ENCODE measurements around the gene MPZL3. TPM values are rescaled to one million over a fixed set of nuclear protein-coding genes. Genes with fewer than 3 reads are reported as not detected.

The MPZL3 gene
- total and polyA plus RNA-seq, 7 donors: 0.16 to 6.2 (median 0.55) TPM

DNA sequence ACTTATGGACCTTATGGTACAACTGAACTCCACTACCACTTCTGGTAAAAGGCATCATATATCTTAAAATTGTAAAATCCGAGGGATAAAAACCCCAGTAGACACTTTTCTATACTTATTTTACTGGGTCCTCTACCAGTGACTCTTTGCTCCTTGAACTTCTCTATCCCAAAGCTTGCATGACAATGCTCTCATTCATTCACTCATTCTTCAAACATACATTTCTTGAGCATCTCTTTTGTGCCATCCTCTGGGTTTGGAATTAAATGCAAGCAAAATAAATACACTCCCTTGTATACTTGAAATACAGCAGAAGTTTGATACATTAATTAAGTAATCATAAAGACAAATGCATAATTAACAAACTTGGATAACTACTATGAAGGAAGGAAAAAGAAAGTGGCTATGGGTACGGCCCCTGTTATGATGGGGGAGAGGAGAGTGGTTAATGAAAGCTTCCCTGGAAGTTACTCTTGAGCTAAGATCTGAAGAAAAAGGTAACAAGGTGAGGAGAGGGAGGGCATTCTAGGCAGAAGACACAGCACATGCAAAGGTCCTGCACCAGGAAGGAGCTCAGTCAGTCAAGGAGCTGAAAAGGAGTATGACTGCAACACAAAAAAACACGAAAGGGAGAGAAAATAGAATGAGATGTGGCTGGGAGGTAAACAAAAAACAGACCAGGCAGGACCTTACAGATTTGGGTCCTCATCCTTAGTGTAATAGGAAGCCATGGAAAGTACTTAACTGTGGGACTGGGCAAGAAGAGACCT lies 8.0 kb downstream of the MPZL3 start:
- no peak for DNase-seq
- peaks cover 0 to 24% (median 0%) of the 10 kb centered on the region in 3 donors for H3K27me3 ChIP-seq
- TF ChIP-seq EP300 (IDR thresholded peaks at IDR 0.05) (no peak), POLR2AphosphoS5 (IDR thresholded peaks at IDR 0.05) (no peak), POLR2A (IDR thresholded peaks at IDR 0.05) (no peak)
- TF ChIP-seq, protein P1, sequence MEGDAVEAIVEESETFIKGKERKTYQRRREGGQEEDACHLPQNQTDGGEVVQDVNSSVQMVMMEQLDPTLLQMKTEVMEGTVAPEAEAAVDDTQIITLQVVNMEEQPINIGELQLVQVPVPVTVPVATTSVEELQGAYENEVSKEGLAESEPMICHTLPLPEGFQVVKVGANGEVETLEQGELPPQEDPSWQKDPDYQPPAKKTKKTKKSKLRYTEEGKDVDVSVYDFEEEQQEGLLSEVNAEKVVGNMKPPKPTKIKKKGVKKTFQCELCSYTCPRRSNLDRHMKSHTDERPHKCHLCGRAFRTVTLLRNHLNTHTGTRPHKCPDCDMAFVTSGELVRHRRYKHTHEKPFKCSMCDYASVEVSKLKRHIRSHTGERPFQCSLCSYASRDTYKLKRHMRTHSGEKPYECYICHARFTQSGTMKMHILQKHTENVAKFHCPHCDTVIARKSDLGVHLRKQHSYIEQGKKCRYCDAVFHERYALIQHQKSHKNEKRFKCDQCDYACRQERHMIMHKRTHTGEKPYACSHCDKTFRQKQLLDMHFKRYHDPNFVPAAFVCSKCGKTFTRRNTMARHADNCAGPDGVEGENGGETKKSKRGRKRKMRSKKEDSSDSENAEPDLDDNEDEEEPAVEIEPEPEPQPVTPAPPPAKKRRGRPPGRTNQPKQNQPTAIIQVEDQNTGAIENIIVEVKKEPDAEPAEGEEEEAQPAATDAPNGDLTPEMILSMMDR (IDR thresholded peaks at IDR 0.05): no peak
- no peaks in the 10 kb centered on the region for H3K36me3 ChIP-seq
- intact Hi-C loops (cut with DNase I): no loop called here
- H3K4me3 ChIP-seq: no peak overlapping the region
- H3K4me1 ChIP-seq: no peaks in the 10 kb centered on the region
- no peak overlapping the region for H3K27ac ChIP-seq
- 73 to 90% methylated on average over 3 of the region's 3 CpGs for WGBS, 2 donors
- H3K9me3 ChIP-seq: no peaks in the 10 kb centered on the region

DNA sequence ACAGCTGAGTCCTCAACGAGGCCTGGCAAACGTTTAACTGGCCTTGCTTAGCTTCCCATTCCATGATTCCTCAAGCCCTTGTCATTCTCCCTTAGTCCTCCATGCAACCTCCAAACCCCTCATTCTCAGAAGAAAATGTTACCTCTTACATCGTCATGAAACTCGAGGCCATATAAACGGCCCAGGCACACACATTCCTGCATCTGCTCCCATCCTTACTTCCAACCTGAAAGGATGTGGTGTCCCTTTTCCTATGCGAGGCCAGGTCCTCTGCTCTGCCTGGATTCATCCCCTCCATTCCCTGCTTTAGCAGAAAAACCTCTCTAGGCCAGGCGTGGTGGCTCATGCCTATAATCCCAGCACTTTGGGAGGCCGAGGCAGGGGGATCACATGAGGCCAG lies 9.0 kb downstream of the MPZL3 start:
- H3K27ac ChIP-seq: no peak overlapping the region
- intact Hi-C loops (cut with DNase I): no loop called here
- no peaks in the 10 kb centered on the region for H3K4me1 ChIP-seq
- peaks cover 0 to 17% (median 0%) of the 10 kb centered on the region in 3 donors for H3K27me3 ChIP-seq
- DNase-seq: no peak
- no peak for TF ChIP-seq POLR2A (IDR thresholded peaks at IDR 0.05)
- TF ChIP-seq, protein P1 (IDR thresholded peaks at IDR 0.05): no peak
- no peak for TF ChIP-seq EP300 (IDR thresholded peaks at IDR 0.05)
- no peak for TF ChIP-seq POLR2AphosphoS5 (IDR thresholded peaks at IDR 0.05)
- no peaks in the 10 kb centered on the region for H3K36me3 ChIP-seq
- 77 to 83% methylated on average over 8 of the region's 8 CpGs for WGBS, 2 donors
- no peaks in the 10 kb centered on the region for H3K9me3 ChIP-seq
- no peak overlapping the region for H3K4me3 ChIP-seq

DNA sequence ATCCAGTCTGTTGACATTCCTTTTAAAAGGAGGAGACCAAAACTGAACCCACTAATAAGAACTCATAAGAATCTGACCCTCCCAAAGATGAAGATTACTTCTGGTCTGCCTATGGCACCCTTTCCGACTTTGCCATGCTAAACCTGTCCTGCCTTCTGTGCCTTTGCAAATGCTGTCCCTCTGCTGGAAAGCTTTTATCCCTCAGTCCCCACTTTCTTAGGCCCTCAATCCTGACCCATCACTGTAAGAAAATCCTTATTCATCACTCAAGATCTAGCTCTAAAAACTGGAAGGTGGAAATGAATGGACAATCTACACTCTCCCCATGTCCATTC lies 10.4 kb downstream of the MPZL3 start:
- TF ChIP-seq, protein P1 (IDR thresholded peaks at IDR 0.05): no peak
- TF ChIP-seq POLR2AphosphoS5 (IDR thresholded peaks at IDR 0.05) (no peak), POLR2A (IDR thresholded peaks at IDR 0.05) (no peak), EP300 (IDR thresholded peaks at IDR 0.05) (no peak)
- intact Hi-C loops (cut with DNase I): no loop called here
- Histone ChIP-seq H3K27ac (peak overlapping the region in 1 of 4 donors; percentile 69), H3K4me3 (no peak overlapping the region), H3K36me3 (no peaks in the 10 kb centered on the region), H3K4me1 (no peaks in the 10 kb centered on the region), H3K27me3 (peaks cover 0 to 7% (median 0%) of the 10 kb centered on the region in 3 donors), H3K9me3 (no peaks in the 10 kb centered on the region)
- 52 to 68% methylated on average over 1 of the region's 1 CpG for WGBS, 2 donors
- no peak for DNase-seq

DNA sequence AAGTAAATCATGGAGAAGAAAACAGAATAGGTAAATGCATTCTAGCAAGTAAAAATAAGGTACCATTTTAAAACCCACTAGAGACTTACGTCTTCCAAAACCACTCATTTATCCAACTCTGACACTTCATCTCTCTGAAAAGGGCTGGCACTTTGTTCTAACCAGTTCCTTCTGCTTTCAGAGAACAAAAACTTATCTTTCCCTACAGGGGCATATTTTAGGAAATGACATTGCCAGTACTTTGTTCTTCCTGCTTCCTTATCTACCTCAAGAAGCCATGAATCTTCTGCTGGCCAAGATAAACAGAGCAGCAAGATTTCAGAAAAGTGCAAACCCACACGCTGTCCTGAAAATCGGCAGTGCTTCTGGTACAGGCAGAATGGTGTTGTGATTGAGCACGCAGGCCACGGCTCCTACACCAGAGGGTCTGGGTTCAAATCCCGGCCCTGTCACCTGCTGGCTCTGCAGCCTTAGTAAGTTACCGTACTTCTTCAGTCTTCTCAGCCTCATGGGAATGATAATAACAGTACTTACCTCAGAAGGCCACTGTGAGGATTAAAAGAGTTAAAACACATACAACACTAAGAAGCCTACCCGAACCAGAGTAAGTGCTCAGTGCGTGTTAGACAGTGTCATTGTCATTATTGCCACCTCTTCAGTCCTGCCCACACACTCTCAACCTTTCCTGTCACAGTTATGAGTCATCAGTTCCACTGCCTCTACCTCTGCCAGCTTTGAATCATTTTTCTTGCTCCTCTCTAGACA lies 11.0 kb downstream of the MPZL3 start:
- intact Hi-C loops (cut with DNase I): no loop called here
- no peaks in the 10 kb centered on the region for H3K4me1 ChIP-seq
- H3K27ac ChIP-seq: peak overlapping the region in 3 of 4 donors; percentile 37 to 69 (median 50)
- TF ChIP-seq POLR2A (IDR thresholded peaks at IDR 0.05) (no peak), EP300 (IDR thresholded peaks at IDR 0.05) (no peak), POLR2AphosphoS5 (IDR thresholded peaks at IDR 0.05) (peak in 1 of 4 donors; percentile 16)
- TF ChIP-seq, protein P1 (IDR thresholded peaks at IDR 0.05): no peak
- no peaks in the 10 kb centered on the region for H3K36me3 ChIP-seq
- 11 to 35% methylated on average over 9 of the region's 9 CpGs for WGBS, 2 donors
- H3K9me3 ChIP-seq: no peaks in the 10 kb centered on the region
- no peak for DNase-seq
- peaks cover 0 to 7% (median 0%) of the 10 kb centered on the region in 3 donors for H3K27me3 ChIP-seq
- no peak overlapping the region for H3K4me3 ChIP-seq
